ENCODE results near the gene NCF2.

NCF2 gene

DNA sequence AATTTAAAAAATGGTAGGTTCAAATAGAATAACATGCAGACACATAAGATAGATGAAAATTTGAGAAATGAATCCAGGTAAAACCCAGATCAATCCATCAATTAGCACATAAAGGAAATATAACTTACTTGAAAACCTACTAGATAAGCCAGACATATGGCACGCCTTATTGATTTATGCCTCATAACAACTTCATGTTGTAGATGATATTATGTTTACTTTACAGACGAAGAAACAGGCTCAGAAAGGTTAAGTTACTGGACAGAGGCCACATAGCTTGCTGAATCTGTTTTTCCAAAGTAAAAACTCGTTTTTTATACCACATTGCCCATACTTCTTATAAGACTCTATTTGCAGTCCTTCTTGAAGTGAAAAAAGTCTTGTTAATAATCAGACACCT, 22.1 kb upstream of the NCF2 start:
- no peak for DNase-seq (ENCODE audit: low read depth in 2 of 2)

DNA sequence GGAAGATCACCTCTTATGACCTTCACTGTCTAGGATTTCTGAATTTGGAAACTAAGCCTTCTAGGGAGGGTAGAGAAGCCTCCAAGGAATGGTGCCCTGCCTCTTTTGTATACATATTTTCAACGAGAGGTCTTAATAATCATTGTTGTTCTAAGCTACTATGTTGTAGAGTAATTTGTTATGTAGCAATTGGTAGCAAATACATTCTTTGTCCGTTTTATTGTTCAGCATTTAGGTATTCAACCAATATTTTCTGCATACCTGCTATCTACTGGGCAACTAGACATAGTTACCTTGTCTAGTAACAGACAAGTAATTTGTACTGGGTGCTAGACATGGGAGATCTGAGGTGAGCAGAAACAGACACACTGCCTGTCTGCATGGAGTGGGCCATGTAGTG, 20.8 kb upstream of the NCF2 start:
- DNase-seq (ENCODE audit: low read depth in 2 of 2): no peak

DNA sequence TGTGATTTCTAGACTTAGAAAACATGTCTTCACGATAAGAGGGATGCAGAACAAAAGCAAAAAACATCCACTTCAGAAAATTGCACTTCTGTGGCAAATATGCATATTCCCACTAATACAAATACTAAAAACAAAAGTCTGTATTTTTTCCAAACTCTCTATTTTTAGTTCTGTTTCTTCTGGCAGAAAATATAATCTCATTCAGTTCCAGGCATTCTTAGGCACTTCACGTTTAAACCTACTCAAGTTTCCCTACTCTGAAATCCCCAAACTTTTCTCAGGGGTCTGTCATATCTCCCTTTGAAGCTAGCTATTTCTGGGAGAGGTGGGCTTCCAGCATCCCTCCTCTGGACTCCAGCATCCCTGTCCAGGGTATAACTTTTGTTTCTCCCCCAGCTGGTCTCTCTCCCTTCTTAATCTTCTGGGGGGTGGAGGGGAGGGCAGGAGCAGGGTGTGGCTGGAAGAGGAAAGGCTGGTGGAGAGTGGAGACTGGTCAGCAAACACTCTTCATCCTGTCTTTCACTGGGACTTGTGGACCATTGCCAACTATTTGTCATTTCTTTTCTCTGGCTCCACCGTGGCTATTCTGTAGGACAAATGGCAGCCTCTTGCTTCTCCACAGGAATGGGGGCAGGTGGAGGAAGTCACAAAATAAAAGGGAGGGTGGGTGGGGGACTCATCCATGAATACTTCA, 19.6 kb upstream of the NCF2 start:
- DNase-seq (ENCODE audit: low read depth in 2 of 2): no peak

DNA sequence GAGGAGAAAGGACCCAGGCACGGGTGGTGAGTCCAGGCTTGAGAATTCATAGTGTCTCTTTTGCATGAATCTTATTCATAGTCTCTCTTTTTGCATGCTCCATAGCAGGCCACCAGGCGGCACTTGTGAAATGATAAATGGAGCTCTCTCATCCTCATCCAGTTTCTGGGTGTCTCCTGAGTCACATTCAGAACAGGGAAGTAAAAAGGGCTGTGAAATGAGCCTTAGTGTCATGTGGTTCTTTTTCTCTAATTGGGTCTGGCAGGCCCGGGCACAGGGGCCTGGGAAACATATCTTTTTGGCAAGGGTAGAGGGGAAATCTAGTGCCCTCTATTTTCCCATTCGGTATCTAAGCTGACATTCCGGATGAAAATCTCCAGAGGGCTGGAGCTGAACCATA, 19.1 kb upstream of the NCF2 start:
- no peak for DNase-seq (ENCODE audit: low read depth in 2 of 2)

DNA sequence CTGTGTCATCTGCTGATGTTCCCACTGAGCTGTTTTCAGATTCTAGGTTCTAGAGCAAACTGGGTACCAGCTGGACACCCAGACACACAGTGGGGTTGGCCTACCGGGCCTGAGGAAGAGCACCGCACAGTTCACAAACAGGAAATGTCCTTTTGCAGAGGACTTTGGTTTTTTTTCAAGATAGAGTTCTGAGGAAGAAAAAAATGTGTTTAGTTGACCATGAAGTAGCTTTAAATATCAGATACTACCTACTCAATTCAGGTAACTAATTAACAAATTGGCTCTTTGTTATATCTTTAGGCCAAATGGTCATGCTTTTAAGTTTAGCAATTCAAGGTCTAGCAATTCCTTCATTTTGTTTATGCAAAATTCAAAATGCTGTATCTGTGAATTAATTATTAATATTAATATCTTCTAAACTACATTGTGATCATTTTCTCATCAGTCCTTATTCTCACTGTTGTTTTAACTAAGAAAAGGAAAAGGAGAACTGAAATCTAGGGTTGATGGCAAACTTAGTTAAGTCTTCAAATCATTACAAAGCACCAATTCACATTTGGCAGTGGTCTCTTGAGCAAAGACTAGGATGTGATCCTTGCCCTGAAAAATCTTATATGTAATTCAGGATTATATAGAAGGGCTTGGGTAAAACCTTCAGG, 17.2 kb upstream of the NCF2 start:
- no peak for DNase-seq (ENCODE audit: low read depth in 2 of 2)

DNA sequence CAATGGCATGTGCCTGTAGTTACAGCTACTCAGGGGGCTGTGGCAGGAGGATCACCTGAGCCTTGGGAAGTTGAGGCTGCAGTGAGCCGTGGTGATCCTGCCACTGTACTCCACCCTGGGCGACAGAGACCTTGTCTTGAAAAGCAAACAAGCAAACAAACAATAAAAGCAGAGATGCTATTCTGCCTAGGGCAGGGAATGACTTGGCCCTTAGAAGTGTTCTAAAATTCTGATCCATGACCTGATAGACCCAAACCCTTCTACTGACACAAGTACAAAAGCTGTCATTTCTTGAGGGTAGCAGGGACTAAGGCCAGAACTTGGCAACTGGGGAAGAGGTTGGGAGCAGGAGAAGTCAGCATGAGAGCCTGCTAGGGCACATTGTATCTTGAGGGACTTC, 15.6 kb upstream of the NCF2 start:
- no peak for DNase-seq (ENCODE audit: low read depth in 2 of 2)

DNA sequence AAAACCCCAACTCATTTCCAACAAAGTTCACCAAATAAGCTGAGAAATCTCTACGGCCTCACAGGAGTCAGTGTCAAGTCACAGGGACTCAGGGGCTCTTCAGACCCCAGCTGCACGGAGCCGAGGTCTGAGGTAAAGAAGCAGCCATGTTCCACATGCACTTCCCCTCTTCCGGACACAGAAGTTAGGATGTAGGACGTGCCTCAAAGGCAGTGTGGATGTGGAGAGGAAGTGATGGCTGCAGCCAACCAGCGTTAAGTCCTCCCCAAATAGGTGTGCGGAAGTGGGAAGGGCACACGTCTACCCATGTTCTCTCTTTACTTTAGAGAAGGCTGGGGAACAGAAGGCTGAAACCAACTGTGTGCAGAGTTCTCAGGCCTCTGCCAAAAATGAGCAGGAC, 14.6 kb upstream of the NCF2 start:
- DNase-seq (ENCODE audit: low read depth in 2 of 2): no peak

DNA sequence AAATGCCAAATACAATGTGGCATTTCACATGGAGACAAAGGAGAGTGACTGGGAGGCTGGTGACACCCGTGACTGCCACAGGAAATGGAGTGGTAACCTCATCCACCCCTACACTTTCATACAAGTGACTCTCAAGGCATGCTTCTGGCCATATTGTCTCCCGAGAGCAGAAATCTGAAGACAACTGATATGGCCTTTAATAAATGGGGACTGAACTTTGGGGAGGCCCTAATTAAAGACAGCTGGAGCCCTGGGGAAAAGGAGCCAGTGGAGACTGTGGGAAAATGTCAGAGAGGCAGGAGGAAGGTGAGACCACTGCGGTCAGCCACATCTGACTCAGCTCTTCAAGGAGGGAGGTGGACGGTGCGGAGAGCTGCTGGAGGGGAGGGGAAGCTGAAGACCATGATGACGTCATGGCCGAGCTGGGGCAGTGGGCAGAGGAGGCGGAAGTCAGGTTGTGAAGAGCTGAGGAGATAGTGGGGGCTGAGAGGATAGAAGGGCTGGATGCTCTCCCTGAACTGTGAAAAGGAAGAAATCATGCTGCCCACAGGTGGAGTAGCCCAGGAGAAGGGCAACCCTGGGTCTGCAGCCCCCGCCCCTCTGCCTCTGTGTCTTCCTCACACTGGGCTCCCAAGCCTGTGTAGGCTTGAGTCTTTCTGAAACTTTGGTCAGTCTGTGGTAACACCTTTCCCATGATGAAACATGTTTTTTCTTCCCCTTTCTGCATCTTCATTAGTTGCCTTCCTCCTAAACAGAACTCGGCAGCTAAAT, 14.0 kb upstream of the NCF2 start:
- no peak for DNase-seq (ENCODE audit: low read depth in 2 of 2)

DNA sequence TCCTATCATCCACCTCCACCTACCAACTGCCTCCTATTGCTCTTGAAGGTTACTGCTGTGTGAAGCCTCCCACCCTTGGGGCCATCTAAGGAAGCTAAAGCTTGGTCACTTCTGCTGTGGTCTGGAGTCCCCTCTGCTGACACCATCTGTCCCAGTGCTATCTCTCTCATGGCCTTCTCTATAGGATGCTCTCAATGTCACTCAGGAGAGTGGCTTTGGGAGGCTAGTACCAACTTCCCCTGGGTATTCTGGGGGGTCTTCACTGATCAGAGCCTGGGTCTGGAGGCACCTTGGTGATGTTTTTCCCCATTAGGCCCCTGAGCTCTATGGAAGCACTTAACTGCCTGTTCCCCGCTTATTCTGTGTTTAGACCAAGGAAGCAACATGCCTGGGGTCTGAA, 12.3 kb upstream of the NCF2 start:
- DNase-seq (ENCODE audit: low read depth in 2 of 2): no peak

DNA sequence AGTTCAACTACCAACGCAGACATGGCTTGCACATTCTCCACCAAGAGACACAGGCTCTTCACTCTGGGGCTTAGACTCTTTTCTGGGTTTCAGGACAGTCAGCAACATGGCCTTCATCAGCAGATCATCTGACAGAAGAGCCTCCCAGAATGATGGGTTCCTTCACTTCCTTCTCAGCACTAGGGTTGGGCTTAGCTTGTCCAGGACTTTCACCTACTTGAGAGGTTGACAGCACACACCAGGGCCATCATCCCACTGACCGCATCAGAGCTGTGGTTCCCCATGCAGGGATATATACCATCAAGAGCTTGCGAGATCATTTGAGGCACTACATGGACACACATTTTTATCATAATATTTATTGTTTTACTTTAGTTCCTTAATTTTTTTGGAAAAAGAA, 10.4 kb upstream of the NCF2 start:
- DNase-seq (ENCODE audit: low read depth in 2 of 2): no peak

DNA sequence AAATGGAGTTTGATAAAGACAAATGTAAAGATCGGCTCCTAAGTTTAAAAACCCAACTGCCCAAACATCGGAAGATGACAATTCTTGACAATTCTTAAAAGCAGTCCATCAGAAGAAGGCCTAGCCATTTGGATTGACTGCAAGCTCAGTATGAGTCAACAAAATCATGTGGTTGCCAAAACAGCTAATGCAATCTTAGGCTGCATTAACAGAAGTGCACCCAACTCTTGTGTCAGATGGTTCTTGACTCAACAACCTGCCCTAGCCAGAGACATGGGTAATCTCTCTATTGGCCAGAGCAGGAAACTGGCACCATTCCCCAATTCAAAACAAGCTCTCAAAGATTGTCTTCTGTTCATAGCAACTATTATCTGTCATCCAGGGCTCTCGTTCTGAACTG, 9.9 kb upstream of the NCF2 start:
- DNase-seq (ENCODE audit: low read depth in 2 of 2): no peak

DNA sequence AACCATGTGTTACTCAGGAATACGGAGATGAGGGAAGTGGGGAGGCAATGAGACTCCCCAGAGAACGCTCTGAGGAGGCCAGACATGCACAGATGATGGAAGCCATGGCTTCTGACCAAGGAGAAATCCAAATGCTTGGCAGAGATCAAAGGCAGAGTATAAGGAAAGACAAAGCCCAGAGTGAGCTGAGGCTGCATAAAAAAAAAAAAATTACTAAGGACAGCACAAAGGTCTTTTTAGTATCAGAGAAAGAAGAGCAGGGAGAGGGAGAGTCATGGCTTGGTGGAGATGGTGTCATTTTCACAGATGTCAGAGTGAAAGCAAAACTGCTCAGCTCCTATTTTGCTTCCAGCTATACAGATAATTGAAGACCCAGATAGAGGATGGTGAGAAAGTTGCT, 8.1 kb upstream of the NCF2 start:
- no peak for DNase-seq (ENCODE audit: low read depth in 2 of 2)

DNA sequence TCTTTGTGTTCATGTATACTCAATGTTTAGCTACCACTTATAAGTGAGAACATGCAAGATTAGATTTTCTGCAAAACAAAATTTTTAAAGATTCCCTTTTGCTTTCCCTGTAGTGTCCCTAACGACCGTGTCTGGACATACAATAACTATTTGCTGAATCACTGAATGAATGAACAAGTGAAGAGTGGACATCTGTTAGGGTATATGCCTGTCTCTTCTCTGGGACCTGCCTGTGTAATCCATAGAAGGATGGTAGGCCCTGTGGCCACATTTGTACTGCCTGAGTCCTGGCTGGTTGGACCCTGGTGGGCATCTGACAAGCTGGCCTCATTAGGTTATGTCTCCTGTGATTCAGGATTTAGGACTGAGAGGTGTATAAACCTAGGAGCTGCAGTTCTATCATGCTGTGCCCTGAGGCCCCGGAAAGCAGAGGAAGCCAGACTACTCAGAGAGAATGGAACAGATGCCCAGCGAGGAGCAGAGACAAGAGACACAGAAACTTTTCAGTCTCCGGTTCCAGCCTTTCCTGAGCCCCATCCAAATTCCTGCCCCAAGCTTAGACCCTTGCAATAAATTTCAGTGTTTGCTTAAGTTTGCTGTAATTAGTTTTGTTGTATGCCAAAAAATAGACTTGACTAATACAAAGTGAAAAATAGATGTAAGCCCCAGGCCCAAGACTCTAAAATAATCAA, 7.5 kb upstream of the NCF2 start:
- DNase-seq (ENCODE audit: low read depth in 2 of 2): no peak

DNA sequence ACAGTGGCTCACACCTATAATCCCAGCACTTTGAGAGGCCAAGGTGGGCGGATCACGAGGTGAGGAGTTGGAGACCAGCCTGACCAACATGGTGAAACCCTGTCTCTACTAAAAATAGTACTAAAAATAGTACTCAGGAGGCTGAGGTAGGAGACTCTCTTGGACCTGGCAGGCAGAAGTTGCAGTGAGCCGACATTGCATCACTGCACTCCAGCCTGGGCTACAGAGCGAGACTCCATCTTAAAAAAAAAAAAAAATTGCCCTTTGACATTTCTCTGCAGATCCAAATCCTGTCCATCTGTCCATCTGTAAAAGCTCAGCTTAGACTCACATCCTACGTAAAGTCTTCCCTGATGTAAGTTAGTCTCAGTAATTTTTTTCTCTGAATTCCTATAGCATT, 6.2 kb upstream of the NCF2 start:
- DNase-seq (ENCODE audit: low read depth in 2 of 2): no peak

DNA sequence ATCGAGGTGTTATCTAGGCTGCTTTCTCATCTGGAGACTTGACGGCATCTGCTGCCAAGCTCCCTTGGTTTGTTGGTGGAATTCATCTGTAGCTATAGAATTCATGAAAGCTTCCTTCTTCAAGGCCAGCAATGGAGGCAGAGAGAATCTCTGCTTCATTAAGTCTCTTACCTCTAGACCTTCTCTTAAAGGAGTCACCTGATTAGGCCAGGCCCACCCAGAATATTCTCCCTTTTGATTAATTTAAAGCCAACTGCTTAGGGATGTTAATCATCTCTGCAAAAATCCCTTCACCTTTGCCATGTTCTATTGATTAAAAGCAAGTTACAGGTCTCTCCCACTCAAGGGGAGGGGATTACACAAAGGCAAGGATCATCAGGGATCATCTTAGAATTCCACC, 5.3 kb upstream of the NCF2 start:
- DNase-seq (ENCODE audit: low read depth in 2 of 2): no peak

DNA sequence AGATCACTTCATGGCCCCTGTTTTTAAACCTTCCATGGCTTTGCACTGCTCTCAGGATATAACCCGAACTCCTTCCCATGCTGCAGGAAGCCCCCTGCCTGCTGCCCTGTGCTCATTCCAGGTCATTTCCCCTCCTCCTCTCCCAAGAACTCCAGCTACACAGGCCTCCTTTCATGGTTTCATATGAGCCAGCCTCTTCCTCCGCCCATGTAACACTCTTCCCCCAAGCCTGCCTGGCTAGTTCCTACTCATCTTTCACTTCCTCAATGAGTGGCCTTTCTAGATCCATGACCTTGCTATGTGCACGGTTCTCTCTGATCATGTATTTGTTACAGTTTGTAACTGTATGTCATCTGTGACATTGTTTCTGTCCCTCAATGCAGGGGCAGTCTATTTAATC, 3.1 kb upstream of the NCF2 start:
- no peak for DNase-seq (ENCODE audit: low read depth in 2 of 2)

DNA sequence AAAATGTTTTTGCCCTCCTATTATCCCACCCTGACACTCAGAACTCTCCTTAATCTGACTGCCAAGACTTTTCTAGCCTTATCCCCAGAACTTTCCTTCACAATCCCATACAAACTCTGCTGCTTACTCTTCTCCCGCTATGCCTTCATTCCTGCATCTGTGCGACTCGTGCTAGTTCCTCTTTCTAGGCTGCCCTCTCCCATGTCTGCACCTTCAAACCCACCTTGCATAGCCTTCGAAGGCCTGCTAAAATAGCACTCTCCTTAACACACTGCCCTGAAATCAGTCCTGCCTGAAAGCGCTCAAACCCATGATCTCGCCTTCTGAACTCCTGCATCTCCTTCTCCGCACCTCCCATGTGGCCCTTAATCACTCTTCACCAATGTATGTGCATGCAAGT, 2.5 kb upstream of the NCF2 start:
- DNase-seq (ENCODE audit: low read depth in 2 of 2): no peak

DNA sequence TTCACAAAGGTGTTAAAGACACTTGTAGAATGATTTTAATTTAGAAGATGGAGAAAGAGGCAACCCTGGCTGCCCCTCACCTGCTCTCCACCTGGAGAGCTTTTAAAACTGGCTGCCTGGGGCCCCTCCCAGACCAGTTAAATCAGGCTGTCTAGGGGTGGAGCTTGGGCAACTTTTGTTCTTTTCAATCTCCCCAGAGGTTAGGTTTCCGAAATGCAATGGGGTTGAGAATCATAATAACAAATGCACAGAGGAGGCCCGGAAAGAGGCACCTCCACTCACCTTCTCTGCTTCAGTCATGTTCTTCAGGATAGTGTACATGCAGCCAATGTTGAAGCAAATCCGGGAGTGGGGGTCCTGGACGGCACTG, 400 bp downstream of the NCF2 start:
- no peak for DNase-seq (ENCODE audit: low read depth in 2 of 2)

DNA sequence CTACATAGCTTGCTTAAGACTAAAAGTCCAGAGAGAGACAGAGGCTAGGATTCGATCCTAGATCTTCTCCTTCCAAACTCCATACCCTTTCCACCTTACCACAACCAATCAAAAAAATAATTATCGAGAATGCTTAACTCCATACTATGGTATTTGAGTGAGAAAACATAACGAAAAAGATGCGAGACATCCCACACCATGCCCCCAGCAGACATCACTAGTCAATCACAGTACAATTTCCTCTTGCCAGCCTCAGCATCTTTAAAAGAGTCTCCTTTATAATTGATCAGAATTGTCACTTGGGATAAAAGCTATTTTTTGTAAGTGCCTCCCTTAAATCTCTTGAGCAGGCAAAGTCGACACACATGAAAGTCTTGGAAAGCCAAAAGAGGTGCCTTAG, 875 bp downstream of the NCF2 start:
- DNase-seq (ENCODE audit: low read depth in 2 of 2): no peak

DNA sequence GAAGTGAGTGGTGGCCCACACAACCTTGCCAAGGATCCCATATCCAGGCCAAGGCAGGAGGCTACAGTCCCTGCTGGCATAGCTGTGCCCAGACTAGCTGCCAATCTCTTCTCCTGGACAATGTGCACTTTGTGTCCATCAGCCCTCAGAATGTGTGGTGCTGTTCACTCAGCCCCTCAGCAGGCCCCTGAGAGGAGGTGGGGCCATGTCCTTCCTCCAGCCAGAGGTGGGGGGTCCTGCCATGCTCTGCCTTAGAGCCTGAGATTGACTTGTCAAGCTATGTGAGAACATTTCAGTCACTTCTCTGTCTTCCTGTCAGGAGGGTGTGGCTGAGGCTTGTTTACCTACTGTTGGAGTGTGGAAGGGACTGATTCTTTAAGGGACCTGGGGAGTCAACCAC, 1.4 kb downstream of the NCF2 start:
- no peak for DNase-seq (ENCODE audit: low read depth in 2 of 2)

DNA sequence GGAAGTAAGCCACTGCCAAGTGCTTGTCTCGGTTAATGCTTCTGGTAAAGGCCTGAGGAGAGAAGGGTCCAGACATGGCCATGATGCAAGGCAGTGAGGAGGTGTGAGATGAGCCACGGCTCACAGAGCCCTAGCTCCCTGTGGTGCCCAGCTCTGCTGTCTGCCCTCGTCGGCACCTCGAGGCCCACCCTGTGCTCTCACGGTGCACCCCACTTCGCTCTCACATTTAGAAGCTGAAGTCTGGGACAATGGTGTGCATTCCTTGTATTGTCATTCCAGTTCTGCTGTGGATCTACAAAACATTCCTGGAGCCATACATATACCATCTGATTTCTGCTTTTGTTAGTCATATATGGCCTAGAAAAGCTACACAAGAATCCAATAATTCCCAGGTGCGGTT, 3.3 kb downstream of the NCF2 start:
- DNase-seq (ENCODE audit: low read depth in 2 of 2): no peak

DNA sequence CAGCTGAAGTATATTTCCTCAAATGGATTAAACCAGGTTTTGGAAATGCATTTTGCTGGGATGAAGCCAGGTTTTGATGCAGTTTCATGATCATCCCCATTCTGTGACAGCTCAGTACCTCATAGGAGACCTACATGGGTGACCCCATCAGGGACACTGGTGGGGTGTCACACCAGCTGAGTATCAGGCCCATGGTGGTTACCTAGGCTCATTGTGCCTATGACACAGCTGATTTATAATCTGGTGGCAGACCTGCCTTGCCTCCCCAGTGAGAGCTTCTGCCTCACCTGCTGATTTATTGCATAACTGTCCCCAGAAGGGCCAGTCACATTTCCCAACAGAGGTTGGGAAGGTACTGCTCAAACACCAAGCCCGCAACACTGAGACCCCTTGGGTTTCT, 3.8 kb downstream of the NCF2 start:
- no peak for DNase-seq (ENCODE audit: low read depth in 2 of 2)

DNA sequence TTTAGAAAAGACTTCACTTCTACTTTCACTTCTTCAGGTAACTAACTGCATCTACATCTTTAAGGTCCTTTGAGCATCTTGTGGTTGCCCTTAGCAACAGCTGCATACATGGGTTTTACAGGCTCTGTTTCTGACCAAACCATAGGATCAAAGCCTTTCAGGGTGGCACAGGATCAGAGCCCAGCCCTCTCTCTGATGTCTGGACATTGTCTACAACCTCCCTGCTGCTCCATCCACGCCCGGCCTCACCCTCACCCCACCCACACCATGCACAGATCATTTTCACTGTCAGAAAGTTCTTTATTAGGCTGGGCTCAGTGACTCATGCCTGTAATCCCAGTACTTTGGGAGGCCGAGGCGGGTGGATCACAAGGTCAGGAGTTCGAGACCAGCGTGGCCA, 5.2 kb downstream of the NCF2 start:
- no peak for DNase-seq (ENCODE audit: low read depth in 2 of 2)
